LNCaP clone FGC (cell line): ENCODE results near the gene WFIKKN2.
"Not testable (repeated sequence)": the region's sequence is repeated elsewhere in the genome, so short reads cannot be mapped to it uniquely, and the experiment has no call there.

ENCODE experiments used
- DNase-seq: peaks from one replicate; pipeline ENCODE4 v3.0.0-alpha.2; 2011; ENCODE audit warnings: low read depth
- H3K4me3 ChIP-seq: 2 replicates; pipeline ENCODE4 v1.5.1; 2011; ENCODE audit warnings: mild to moderate bottlenecking, low read depth, low read length, control low read depth
- CTCF ChIP-seq: IDR thresholded peaks from 2 replicates; pipeline ENCODE4 v1.5.1; 2012; ENCODE audit warnings: mild to moderate bottlenecking; ENCODE audit not compliant: control insufficient read depth, insufficient read depth; ENCODE audit errors: extremely low read depth

WFIKKN2 gene

GRCh38 chr17:50850640-50851039 lies 15.3 kb downstream of the WFIKKN2 start:
- no peak overlapping the region for H3K4me3 ChIP-seq
- no peak for TF ChIP-seq CTCF
- no peak for DNase-seq

- no peak for DNase-seq
- TF ChIP-seq CTCF, result no peak
- H3K4me3 ChIP-seq, result no peak overlapping the region
These were observed 17.7 kb downstream of the WFIKKN2 start for GRCh38 chr17:50853015-50853615.

GRCh38 chr17:50853781-50854180 lies 18.4 kb downstream of the WFIKKN2 start:
- TF ChIP-seq CTCF, result no peak
- no peak for DNase-seq
- no peak overlapping the region for H3K4me3 ChIP-seq

GRCh38 chr17:50855708-50856330 lies 20.4 kb downstream of the WFIKKN2 start:
- no peak overlapping the region for H3K4me3 ChIP-seq
- no peak for TF ChIP-seq CTCF
- DNase-seq, result no peak

GRCh38 chr17:50856431-50856830 lies 21.0 kb downstream of the WFIKKN2 start:
- TF ChIP-seq CTCF, result no peak
- no peak for DNase-seq
- no peak overlapping the region for H3K4me3 ChIP-seq

- TF ChIP-seq CTCF, result no peak
- no peak for DNase-seq
- no peak overlapping the region for H3K4me3 ChIP-seq
These were observed 23.3 kb downstream of the WFIKKN2 start for GRCh38 chr17:50858486-50859225.

- H3K4me3 ChIP-seq, DNase-seq: not testable (repeated sequence)
These were observed 24.3 kb downstream of the WFIKKN2 start for GRCh38 chr17:50859727-50860126.
